ENCODE results near the gene MGAT4B.
A peak's percentile ranks its signal among the peaks of the same experiment; 100 is the strongest.

MGAT4B gene

DNA sequence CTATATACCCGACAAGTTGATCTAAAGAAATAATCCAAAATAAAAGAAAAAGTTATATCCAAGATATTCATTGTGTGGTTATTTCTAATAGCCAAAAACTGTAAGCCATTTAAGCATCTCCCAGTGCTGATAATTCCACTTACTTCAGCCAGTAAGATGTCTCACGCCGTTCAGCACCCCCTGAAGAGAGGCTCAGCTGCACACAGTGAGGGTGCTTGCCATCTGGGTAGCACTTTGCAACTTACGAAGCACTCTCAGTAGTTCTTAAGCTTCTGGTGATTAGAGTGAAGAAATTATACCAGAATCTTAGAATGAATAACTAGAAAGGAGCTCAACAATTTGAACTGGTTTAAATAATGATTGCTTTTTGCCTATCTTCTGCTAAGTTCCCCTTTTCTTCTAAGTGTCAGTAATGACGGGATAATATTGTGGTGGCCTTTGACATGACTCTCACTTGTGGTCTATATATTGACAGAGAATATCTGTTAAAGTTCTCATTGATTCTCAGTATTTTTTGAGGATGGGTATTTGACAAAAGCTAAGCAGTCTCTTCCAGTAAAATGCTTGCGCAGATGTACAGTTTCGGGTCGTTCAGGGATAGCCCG lies 39.1 kb downstream of the MGAT4B start:
- no peak overlapping the region for H3K27ac ChIP-seq (ENCODE audit: low read depth, low read length)
- H3K79me2 ChIP-seq (ENCODE audit: control insufficient read depth, insufficient read depth, low read length, unreplicated experiment), result peaks cover 40% of the 10 kb centered on the region
- H3K27me3 ChIP-seq (ENCODE audit: insufficient read depth, low read length), result no peaks in the 10 kb centered on the region
- H2AFZ ChIP-seq (ENCODE audit: low read length, unreplicated experiment), result no peak overlapping the region
- peaks cover 40% of the 10 kb centered on the region for H3K4me1 ChIP-seq (ENCODE audit: control insufficient read depth, insufficient read depth, low read length, unreplicated experiment)
- no peak overlapping the region for H3K4me3 ChIP-seq (ENCODE audit: low read depth, low read length)
- peaks cover 20% of the 10 kb centered on the region; the same call in 1 of the 2 replicates for H3K36me3 ChIP-seq (ENCODE audit: insufficient read depth, low read length)

DNA sequence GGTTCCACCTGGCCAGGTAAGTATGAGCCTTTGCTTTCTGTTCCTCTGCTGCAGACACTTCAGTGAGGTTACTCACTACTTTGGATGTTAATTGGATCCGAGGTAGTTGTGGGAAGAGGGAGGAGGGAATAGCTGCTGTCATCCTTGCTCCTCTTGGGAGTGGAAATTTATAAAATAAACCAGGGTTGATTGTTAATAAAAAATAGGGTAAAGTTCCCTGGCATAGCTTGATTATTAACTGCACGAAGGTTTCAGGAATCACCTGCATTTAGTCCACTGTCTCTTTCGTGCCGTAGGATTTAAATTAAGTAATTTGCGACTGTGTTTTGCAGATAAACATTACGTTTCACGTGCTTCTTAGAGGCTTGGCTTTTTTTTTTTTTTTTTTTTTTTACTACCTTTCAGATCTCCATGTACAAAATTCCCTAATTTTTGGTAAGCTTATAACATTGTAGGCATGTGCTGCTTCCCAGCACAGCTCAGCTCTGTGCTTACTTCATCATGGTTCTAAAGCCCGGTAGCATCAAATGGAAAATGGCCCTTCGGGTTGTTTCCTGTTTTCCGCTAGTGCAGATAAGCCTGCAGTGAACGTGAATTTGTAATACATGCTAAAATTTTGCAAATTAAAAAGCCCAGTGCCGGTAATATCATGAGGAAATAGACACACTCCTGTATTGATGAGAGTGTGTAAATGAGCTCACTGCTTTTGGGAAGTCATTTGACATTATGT lies 39.8 kb downstream of the MGAT4B start:
- no peak overlapping the region for H2AFZ ChIP-seq (ENCODE audit: low read length, unreplicated experiment)
- no peaks in the 10 kb centered on the region for H3K27me3 ChIP-seq (ENCODE audit: insufficient read depth, low read length)
- peaks cover 47% of the 10 kb centered on the region for H3K4me1 ChIP-seq (ENCODE audit: control insufficient read depth, insufficient read depth, low read length, unreplicated experiment)
- peak overlapping the region; percentile 78 for H3K27ac ChIP-seq (ENCODE audit: low read depth, low read length)
- peak overlapping the region; percentile 14; the same call in 1 of the 2 replicates for H3K4me3 ChIP-seq (ENCODE audit: low read depth, low read length)
- H3K79me2 ChIP-seq (ENCODE audit: control insufficient read depth, insufficient read depth, low read length, unreplicated experiment), result peaks cover 40% of the 10 kb centered on the region
- peaks cover 17% of the 10 kb centered on the region; the same call in 1 of the 2 replicates for H3K36me3 ChIP-seq (ENCODE audit: insufficient read depth, low read length)

DNA sequence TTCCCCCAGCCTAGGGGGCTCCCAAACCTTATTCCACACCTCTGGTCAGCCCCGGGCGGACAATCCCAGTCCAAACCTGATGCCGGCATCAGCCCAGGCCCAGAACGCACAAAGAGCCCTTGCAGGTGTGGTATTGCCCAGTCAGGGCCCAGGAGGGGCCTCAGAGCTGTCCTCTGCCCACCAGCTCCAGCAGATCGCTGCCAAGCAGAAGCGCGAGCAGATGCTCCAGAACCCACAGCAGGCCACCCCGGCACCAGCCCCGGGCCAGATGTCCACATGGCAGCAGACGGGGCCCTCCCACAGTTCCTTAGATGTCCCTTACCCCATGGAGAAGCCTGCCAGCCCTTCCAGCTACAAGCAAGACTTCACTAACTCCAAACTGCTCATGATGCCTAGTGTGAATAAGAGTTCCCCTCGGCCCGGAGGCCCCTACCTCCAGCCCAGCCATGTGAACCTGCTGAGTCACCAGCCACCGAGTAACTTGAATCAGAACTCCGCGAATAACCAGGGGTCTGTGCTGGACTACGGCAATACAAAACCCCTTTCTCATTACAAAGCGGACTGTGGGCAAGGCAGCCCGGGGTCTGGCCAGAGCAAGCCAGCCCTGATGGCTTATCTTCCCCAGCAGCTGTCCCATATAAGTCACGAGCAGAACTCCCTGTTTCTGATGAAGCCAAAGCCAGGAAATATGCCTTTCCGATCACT lies 40.5 kb downstream of the MGAT4B start:
- Histone ChIP-seq H3K27me3 (ENCODE audit: insufficient read depth, low read length) (no peaks in the 10 kb centered on the region), H2AFZ (ENCODE audit: low read length, unreplicated experiment) (no peak overlapping the region), H3K4me1 (ENCODE audit: control insufficient read depth, insufficient read depth, low read length, unreplicated experiment) (peaks cover 52% of the 10 kb centered on the region), H3K4me3 (ENCODE audit: low read depth, low read length) (peak overlapping the region; percentile 41), H3K36me3 (ENCODE audit: insufficient read depth, low read length) (peaks cover 9% of the 10 kb centered on the region; the same call in 1 of the 2 replicates), H3K79me2 (ENCODE audit: control insufficient read depth, insufficient read depth, low read length, unreplicated experiment) (peaks cover 40% of the 10 kb centered on the region), H3K27ac (ENCODE audit: low read depth, low read length) (peak overlapping the region; percentile 78)

DNA sequence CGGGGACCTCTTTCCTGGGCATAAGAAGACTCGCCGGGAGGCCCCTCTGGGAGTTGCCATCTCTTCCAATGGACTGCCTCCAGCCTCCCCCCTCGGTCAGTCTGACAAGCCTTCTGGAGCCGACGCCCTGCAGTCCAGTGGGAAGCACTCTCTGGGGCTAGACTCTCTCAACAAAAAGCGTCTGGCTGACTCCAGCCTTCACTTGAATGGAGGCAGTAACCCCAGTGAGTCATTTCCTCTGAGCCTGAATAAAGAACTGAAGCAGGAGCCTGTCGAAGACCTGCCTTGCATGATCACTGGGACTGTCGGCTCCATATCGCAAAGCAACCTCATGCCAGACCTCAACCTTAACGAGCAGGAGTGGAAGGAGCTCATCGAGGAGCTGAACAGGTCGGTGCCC lies 41.3 kb downstream of the MGAT4B start:
- peaks cover 52% of the 10 kb centered on the region for H3K4me1 ChIP-seq (ENCODE audit: control insufficient read depth, insufficient read depth, low read length, unreplicated experiment)
- H3K4me3 ChIP-seq (ENCODE audit: low read depth, low read length), result peak overlapping the region; percentile 44
- H3K27me3 ChIP-seq (ENCODE audit: insufficient read depth, low read length), result no peaks in the 10 kb centered on the region
- H3K36me3 ChIP-seq (ENCODE audit: insufficient read depth, low read length), result peaks cover 3% of the 10 kb centered on the region; the same call in 1 of the 2 replicates
- H3K79me2 ChIP-seq (ENCODE audit: control insufficient read depth, insufficient read depth, low read length, unreplicated experiment), result peaks cover 42% of the 10 kb centered on the region
- H3K27ac ChIP-seq (ENCODE audit: low read depth, low read length), result peak overlapping the region; percentile 78
- no peak overlapping the region for H2AFZ ChIP-seq (ENCODE audit: low read length, unreplicated experiment)

DNA sequence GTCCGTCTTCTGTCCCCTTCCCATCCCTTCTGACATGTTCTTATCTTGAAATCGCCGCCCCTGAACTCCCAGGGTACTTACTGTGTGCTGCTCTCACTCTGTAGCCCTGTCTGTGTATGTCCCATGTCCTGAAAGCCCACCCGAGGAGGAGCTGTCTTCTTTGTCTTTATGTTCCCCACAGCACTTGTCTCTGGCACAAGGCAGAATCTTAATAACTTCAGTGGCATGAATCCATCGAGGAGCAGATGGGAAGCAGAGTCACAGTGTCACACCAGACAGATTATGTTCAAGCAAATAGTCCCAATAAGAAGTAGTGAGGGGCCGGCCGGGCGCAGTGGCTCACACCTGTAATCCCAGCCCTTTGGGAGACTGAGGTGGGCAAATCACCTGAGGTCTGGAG lies 42.6 kb downstream of the MGAT4B start:
- Histone ChIP-seq H3K27ac (ENCODE audit: low read depth, low read length) (peak overlapping the region; percentile 19; the same call in 1 of the 2 replicates), H2AFZ (ENCODE audit: low read length, unreplicated experiment) (no peak overlapping the region), H3K27me3 (ENCODE audit: insufficient read depth, low read length) (no peaks in the 10 kb centered on the region), H3K36me3 (ENCODE audit: insufficient read depth, low read length) (no peaks in the 10 kb centered on the region), H3K79me2 (ENCODE audit: control insufficient read depth, insufficient read depth, low read length, unreplicated experiment) (peaks cover 52% of the 10 kb centered on the region), H3K4me3 (ENCODE audit: low read depth, low read length) (no peak overlapping the region), H3K4me1 (ENCODE audit: control insufficient read depth, insufficient read depth, low read length, unreplicated experiment) (peaks cover 62% of the 10 kb centered on the region)

DNA sequence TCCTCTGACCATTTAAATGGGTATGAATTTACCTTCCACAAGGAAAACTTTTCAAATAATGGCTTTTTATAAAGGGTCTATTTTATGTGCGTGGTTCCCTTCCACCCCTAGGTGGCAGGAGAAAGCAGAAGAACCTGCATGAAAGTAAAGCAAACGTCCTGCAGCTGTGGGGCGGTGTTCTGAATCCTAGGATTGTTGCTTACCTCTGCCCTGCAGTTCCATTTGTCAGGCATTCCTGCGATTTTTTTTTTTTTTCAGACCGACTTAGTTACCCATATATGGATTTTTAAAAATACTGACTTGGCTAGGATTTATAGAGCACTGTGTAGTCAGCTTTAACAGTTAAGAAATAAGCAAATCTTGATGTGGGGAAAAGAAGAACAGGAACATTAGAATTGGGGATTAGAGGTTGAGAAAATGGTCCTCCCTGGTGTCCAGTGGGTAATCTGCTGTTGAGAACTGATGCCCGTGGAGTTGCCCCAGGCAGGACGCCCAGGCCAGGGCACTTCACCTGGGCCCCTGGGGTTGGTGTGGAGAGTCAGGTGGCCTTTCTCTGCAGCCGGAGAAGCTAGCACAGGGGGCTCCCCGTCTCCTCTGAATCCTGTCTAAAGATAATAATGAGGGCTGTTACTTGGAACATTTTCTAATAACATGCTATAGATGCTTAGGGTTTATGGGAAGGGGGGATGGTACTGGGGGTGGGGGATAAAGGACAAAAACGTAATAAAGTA lies 43.3 kb downstream of the MGAT4B start:
- Histone ChIP-seq H3K27ac (ENCODE audit: low read depth, low read length) (peak overlapping the region; percentile 38), H3K79me2 (ENCODE audit: control insufficient read depth, insufficient read depth, low read length, unreplicated experiment) (peaks cover 52% of the 10 kb centered on the region)

DNA sequence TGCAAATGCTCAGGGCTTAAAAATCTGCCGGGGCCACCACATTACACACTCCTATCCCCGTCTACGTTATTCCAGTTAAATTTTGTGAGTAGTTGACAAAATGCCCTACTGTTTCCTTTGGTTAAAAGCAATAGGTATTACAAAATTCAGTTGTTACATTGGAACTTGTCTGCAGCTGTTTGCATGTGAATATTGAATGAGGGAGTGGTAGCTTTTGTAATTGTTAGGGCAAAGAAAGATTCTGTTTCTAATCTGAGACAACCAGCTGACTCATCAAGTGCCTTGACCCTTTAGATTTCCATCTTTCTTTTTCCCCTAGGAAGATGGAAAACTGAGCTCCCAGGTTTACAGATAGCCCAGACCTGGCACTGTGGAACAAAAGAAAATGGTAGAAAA lies 43.9 kb downstream of the MGAT4B start:
- no peaks in the 10 kb centered on the region for H3K36me3 ChIP-seq (ENCODE audit: insufficient read depth, low read length)
- no peak overlapping the region for H2AFZ ChIP-seq (ENCODE audit: low read length, unreplicated experiment)
- H3K27me3 ChIP-seq (ENCODE audit: insufficient read depth, low read length), result no peaks in the 10 kb centered on the region
- H3K4me1 ChIP-seq (ENCODE audit: control insufficient read depth, insufficient read depth, low read length, unreplicated experiment), result peaks cover 62% of the 10 kb centered on the region
- peak overlapping the region; percentile 38 for H3K27ac ChIP-seq (ENCODE audit: low read depth, low read length)
- 0 out of 2 replicates have a peak overlapping the region, but pooled peaks have one; percentile 1 for H3K4me3 ChIP-seq (ENCODE audit: low read depth, low read length)
- H3K79me2 ChIP-seq (ENCODE audit: control insufficient read depth, insufficient read depth, low read length, unreplicated experiment), result peaks cover 53% of the 10 kb centered on the region

More for the DNA sequence above, 43.3 kb downstream of the MGAT4B start:
- Histone ChIP-seq H2AFZ (ENCODE audit: low read length, unreplicated experiment) (no peak overlapping the region), H3K4me1 (ENCODE audit: control insufficient read depth, insufficient read depth, low read length, unreplicated experiment) (peaks cover 62% of the 10 kb centered on the region), H3K36me3 (ENCODE audit: insufficient read depth, low read length) (no peaks in the 10 kb centered on the region), H3K27me3 (ENCODE audit: insufficient read depth, low read length) (no peaks in the 10 kb centered on the region), H3K4me3 (ENCODE audit: low read depth, low read length) (no peak overlapping the region)

DNA sequence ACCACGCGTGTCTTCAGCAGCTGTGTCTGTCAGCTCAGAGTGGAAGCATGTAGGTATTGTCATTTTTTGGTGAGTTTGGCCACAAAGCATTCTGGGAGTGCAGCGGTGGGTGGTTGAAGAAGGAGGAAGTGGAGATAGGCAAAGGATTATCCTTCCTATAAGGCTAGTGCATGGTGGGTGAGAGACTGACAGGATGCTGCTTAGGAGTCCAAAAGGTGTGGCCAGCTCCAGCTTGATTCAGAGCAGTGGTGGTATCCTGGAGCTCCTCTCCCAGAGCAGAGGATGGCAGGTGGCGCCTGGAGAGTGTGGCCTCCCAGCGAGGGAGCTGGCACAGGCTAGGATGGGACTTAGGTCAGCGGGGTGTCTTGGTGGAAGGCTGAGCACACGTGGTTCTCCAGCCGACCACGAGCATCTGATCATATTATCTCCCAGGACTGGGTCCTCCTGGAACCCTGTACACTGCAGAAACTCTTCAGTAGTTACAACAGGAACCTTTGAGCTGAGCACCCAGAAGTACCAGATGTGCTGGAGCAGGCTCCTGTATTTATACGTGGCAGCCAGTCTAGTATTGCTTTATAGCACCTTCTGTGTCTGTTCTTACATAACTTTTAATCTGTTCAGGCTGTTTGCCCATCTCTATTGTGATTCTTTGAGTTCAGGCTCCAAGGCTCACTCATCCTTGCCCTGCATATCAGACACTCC lies 44.4 kb downstream of the MGAT4B start:
- no peaks in the 10 kb centered on the region for H3K27me3 ChIP-seq (ENCODE audit: insufficient read depth, low read length)
- H3K79me2 ChIP-seq (ENCODE audit: control insufficient read depth, insufficient read depth, low read length, unreplicated experiment), result peaks cover 53% of the 10 kb centered on the region
- H3K4me3 ChIP-seq (ENCODE audit: low read depth, low read length), result 0 out of 2 replicates have a peak overlapping the region, but pooled peaks have one; percentile 1
- no peaks in the 10 kb centered on the region for H3K36me3 ChIP-seq (ENCODE audit: insufficient read depth, low read length)
- peak overlapping the region; percentile 38 for H3K27ac ChIP-seq (ENCODE audit: low read depth, low read length)
- no peak overlapping the region for H2AFZ ChIP-seq (ENCODE audit: low read length, unreplicated experiment)
- peaks cover 62% of the 10 kb centered on the region for H3K4me1 ChIP-seq (ENCODE audit: control insufficient read depth, insufficient read depth, low read length, unreplicated experiment)

DNA sequence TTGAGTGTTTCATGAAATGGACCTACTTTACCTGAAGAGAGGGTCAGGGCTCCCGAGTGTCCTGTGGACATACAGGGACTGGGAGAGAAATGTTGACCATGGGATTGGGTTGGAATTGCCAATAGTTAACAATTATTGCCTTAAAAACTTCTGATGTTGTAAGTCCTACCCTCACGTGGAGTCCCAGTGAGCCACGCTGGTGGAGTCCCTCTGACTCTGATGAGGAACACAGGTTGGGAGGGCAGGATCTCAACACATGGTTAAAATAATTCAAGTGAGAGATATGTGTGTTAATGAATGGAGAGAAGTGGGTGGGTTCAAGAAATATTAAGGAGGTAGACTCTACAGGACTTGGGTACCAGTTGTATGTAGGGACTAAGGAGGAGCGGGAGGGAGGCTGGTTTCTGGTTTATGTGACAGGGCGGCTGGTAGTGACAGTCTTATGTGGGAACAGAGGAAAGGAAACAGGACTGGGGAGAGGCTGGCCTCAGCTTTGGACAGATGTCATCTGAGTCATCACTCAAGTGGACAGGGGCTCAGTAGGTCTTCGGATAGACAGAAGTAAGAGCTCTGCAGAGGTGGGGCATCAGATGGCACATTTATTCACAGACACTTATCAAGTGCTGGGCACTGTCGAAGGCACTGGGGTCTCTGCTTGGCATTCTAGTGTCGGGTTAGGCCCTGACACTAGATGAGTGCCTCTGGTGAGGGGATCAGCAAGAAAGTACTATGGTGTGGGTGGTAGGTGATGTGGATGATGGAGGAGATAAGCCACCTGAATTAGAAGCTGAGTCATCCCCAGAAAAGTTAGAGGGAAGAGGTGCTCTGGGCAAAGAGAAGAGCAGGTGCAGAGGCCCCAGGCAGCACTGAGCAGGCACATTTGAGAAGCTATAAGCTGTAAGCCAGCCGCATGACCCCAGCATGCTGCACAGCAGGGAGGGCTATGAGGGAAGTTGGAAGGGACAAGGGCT lies 46.8 kb downstream of the MGAT4B start:
- H3K4me3 ChIP-seq (ENCODE audit: low read depth, low read length), result no peak overlapping the region
- peaks cover 54% of the 10 kb centered on the region for H3K79me2 ChIP-seq (ENCODE audit: control insufficient read depth, insufficient read depth, low read length, unreplicated experiment)
- no peak overlapping the region for H3K27ac ChIP-seq (ENCODE audit: low read depth, low read length)
- H2AFZ ChIP-seq (ENCODE audit: low read length, unreplicated experiment), result no peak overlapping the region
- no peaks in the 10 kb centered on the region for H3K36me3 ChIP-seq (ENCODE audit: insufficient read depth, low read length)
- no peaks in the 10 kb centered on the region for H3K27me3 ChIP-seq (ENCODE audit: insufficient read depth, low read length)
- peaks cover 41% of the 10 kb centered on the region for H3K4me1 ChIP-seq (ENCODE audit: control insufficient read depth, insufficient read depth, low read length, unreplicated experiment)
